Stimulated activated CD4-positive, alpha-beta T cell treated with anti-CD3 and anti-CD28 coated beads, Interleukin-1b, Interleukin-23, amount 100 ng/mL, for 4 hours (primary cell): Measurements from ENCODE around the gene C2orf81.

ENCODE experiments used
- DNase-seq, 2 donors: peaks; one replicate each; pipeline ENCODE4 v3.0.0-alpha.2; 2020; ENCODE audit warnings: low read depth in 2 of 2

The C2orf81 gene

DNA sequence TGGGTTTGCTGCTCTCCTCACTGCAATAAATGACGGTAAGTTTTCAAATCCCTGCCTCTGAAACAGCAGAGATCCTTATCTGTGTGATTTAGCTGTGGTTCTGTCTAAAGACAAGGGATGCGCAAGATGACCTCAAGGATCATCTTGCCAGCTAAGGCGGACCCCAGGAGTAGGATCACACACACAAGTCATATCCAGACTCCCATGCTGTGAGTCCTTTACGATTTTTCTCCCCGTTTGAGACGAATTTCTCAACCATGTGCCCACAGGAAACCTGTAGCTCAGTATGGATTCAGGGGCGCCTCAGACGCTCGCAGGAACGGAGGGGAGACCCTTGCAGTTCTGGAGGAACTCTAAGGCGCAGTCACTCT lies 30.2 kb downstream of the C2orf81 start:
- no peak for DNase-seq

DNA sequence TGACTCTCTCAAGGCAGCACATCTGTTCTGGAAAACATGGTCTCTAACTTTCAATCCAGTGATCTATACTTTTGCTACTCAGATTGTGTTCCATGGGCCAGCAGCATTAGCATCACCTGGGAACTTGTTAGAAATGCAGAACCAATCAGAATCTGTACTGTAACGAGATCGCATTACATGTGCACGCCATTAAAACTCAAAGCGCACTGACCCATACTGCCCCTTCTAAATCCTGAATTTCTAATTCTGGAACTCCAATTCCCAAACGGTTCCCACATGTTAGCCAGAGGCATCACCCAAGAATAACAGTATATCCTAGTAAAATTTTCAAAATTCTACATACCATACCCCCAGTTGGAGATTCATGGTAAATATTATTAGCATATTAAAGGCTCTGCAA lies 30.8 kb downstream of the C2orf81 start:
- no peak for DNase-seq

DNA sequence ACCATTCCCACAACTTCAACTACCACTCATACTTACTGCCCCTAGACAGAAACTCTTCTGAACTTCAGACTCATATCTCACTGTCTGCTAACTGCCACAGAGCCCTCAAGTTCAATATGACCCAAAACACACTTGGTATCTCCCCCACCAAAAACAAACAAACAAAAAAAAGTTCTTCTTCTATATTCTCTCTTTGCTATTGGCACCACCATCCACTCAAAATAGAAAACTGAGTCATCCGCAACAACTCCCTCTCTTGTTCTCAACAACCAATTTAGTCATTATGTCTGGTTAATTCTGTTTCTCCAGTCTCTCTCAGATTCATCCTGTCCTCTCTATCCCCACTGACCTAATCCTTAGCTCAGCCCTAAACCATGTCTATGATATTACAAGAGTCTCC lies 34.1 kb downstream of the C2orf81 start:
- DNase-seq, result no peak

DNA sequence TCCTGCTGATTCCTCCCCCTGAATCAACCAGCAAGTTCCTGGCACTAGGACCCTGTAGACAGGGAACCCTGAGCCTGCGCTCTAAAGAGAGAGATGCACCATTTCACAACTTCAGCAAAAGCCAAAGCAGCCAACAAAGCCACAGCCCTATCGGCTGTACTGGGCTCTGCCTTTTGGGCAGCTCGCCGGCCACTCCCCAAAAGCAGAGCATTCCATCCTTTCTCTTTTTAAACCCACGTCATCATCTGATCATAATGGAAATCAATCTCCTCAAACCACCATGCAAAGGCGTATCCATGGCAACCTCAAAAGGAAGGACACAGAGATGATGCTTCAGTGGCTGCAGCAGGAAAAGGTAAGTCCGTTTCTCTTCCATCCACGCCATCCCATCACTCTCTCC lies 36.0 kb downstream of the C2orf81 start:
- DNase-seq, result no peak

DNA sequence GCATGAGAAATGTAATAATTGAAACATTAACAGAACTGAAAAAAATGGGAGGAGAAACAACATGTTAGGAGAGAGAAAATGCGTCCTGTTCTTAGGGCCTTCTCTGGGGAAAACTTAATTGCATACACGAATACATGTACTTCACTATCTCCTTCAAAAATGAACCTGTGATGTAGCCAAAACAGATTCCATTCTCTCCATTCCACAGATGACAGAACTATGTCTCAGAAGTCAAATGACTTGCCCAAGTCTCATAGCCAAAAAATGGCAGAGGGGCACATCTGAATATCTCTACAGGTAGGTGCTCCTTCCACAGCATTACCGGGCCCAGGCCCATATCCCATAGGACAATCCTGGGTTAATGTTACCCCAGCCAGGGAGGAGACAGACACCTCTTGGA lies 37.4 kb downstream of the C2orf81 start:
- DNase-seq, result no peak

DNA sequence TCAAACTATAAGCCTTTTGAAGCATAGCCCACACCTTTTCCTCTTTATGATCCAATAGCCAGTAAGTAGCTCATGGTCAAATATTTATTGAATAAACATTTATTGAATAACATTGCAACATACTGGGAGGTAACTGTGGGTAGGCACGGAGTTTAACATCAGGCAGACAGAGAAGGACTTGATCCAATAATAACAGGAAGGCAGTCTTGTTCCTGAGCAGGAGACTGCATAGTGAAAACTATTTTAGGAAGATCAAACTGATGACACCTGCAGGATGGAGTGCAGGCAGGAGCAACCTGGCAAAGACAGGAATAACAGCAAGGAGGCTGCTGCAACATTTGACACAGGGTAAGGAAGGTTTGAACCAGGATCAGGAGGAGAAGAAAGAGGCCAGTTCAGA lies 38.2 kb downstream of the C2orf81 start:
- no peak for DNase-seq

DNA sequence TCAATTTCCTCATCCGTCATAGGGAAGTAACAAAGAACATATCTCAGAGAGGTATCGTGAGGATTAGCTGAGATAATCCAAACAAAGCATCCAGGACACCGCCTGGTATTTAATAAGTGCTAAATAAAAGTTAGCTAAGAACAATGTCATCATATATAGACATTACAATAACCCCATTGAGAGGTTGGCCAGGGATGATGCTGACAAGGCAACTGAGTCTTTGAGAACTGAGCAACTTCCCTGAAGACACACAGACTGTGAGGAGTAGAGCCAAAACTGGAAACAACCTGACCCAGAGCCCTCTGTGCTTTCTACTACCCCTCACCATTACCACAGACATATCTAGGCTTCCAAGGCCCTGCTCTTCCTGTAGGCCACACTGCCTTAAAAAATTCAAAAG lies 39.7 kb downstream of the C2orf81 start:
- DNase-seq, result no peak

DNA sequence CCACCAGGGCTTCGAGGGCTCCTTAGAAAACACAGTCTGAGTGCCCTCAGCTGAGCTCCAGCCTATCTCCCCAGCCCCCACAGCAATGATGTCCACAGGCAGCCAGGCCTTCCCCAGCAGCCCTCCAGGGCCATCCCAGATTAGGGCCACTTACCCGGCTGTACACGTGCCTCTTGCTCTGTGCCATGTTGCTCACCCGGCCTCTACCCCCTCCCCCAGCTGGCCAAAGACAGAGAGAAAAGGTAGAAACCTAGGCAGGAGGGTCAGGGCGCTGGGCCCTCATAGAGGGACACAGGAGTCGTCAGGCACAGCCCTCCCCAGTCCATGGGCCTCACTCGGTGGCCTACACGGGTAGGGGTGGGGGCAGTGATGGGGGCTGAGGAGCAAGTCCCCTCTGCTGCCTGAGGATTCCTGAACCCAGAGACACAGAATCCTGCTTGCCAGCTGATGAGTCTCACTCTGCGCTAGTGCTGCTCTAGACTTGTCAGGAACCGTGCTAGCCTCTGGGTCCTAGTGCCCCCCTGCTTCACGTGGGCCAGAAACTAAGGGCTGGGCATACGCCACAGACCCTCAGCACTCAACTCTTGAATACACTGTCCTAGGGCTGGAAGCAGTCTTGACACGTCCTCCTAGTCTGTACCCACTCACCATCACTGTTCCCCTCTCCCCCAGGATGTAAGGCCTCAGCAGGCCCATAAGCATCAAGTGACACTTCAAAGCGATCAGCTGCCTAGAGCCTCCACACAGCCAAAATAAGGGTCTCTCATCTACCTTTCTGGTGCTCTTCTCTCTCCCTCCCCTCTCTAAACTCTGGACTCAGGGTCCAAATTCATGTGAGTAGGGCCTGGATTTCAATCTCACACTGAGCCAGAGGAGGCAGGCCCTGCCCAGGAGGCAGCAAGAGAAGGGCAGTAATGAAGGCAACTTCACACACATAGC lies 41.3 kb downstream of the C2orf81 start, which contains the start of gene DCTN1:
DCTN1 (minus strand) TSS at position 461 of the 939 bp plus-strand sequence; CDS start at position 187, 274 bp downstream.
- DNase-seq, result peak in 1 of 2 donors; percentile 6

DNA sequence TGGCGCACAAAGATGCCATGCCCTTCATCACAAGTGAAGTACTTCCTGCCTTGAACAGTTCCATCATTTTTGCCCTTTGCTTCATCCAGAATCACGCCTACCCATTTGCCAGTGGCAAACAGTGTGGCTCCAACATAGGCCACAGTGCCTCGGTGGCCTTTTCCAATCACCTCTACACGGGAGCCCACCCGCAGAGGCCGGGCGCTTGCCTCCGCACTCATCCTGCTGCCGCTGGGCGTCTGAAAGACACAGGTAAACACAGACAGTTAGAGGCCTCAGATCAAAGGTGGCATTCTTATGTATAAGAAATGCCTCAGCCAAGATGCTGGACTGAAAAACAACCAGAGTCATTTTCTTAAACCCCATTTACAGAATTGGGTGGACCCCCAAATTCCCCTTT lies 43.4 kb downstream of the C2orf81 start:
- no peak for DNase-seq

DNA sequence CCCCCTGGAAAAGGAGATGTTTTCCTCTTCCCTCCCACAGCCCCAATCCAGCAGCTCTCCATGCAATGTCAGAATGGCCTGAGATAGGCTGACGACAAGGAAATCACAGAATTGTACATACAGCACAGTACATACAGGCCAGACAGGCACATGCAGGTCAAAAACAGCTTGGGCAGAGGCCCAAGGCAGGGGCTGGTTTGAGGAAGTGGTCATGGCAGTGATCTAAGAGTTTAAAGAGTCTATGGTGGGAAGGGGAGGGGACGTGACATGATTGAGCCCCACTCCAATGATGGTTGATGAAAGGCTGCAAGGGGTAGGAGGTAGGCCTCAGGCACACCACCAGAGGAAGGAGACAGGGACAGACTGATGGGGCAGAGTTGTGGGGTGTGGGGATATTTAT lies 45.6 kb downstream of the C2orf81 start:
- no peak for DNase-seq

DNA sequence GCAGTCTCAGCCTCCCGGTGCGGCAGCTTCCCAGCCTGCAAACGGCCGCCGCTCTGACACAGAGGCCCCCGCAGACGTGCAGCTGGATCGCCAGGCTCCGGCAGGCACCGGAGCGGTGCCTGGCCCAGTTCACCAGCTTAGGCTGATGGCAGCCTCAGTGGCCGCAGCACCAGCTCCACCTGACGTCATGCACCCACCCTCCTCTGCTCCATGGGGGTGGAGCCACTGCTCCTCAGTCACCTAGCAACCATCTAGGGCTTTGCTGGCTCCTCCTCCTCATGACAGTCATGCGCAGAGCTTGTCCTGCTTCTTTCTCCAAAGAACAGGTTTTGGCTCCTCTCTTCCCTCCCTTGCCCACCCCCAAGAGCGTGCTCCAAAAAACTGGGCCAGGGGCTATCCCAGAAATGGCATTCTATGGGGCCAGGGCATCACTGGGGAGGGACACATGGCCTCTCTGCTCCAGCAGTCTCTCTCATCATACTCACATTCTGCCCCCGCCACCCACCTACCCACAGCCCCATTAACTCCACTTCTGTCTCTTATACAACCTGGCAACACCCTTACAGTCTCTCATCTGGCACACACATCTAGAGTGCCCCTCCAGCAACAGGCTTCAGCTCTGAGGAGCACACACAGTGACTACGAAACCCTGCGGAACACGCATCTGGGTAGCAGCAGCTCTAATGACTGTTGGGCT lies 46.8 kb downstream of the C2orf81 start:
- no peak for DNase-seq

DNA sequence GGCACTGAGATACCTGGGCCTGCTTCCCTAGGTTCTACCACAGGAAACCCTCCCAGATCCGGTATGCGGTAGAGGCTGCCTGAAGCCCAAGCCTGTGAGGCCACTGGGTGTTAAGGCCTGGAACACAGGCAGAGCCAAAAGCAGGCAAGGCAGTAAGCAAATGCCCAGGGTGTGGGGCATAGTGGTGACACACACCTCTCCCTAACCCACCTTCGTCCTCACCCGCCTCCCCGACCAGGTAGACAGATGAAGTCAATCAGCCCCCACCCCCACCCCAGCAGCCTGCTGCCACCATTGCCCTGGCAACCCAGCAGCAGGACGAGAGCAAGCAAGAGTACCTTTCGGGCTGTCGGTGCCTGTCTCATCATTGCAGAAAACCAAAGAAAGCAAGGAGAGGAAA lies 47.4 kb downstream of the C2orf81 start:
- no peak for DNase-seq

DNA sequence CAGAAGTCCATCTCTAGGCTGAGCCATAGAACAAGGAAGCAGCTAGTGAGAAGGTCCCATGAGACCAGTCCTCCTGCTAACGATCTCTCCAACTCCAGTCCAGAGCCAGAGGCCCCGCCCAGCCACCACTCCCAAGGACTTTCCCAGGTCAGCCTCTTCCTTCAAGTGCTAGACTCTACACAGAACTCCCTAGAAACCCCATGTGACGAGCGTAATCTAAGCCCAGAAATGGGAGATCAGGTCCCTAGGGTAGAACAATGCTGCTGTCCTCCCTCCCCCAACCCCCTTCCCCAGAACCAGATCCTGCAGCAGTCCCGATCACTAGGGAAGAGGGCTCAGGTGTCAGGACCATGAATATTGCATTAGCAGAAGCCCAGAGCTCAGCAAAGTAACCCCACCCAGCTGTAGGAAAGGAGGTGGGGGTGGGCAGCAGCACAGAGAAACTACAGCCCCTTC lies 48.2 kb downstream of the C2orf81 start:
- DNase-seq, result no peak

DNA sequence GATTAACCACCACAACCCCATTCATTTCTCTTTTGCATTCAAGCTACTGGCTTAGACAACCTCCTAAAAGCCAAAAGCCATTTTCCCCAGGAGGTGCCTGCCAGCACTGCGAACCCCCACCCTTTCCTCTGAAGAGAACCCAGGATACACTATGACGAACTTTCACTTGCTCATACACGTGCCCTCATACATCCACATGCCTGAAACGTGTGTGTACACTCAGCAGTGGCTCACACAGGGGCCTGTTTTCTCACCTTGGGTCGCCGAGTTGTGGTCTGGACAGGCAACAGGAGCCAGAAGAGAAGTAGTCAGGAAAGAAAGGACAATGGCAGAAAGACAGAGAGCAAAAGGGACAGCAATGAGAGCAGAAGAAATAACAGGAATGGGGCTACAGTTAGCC lies 48.7 kb downstream of the C2orf81 start:
- no peak for DNase-seq

DNA sequence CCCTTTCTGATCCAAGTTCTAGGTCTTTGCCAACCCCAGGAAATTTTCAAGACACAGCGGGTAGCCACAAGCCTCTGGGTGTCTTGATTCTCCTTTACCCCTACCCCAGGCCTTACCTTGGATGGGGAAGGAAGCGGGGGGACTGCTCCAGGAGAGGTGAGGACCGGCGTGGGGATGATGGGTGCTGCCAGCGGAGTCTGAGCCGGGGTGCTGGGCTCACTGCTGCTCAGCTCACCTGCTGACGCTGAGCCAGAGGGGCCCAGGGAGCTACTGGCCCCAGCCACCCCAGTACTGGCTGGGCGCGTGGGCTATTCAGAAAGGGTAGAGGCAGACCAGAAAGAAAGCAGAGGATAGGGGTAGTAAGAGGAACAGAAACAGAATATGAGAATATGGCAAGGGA lies 50.0 kb downstream of the C2orf81 start:
- no peak for DNase-seq

DNA sequence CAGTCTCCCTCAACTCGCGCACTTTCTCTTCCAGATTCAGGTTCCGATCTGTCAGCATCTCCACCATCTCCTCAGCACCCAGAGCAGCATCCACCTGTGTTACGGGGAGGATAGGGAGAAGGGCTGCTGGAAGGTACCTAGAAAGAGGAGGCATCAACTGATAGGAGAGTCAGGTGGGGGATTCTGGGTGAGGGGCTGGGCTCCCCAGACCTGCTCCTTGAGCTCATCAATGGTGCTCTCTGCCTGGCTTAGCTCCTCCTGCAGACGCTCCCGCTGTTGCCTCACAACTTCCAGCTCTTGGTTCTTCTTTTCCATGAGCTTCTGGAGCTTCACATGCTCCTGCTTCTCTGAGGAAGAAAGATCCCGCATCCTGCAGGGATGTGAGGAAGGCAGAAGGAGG lies 51.4 kb downstream of the C2orf81 start:
- no peak for DNase-seq

DNA sequence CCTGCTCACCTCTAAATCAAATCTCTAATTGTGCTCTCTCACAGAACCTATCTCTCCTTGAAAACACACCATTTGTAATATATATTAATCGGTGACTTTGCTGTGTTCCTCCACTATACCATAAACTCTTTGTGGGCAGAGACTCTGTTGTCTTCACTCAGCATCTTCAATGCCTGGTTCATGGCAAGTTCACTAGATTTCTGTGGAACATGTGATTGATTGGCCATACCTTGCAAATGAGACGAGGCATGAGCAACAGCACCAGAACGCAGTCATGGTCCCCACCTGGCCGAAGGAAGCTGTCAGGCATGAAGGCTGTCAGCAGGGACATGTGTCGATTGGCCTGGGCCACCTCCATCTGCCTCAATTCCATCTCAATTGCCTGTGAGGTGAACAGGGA lies 52.9 kb downstream of the C2orf81 start:
- DNase-seq, result no peak

DNA sequence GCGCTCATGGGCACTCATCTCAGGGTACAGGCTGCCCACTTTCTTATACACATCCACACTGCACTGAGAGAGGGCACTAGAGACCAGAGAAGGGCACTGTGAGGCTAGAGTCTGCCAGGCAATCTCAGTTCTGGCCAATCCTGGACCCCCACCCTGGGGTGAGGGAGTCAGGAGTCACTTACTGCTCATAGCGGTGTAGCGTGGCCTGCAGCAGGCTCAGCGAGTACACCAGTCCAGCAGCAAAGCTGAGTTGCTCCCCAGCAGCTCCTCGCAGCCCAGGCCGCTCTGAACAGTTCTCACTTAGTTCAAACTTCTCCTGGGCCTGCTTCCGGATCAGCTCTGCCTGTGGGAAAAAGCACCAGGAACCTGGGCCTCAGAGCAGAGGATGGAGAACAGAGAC lies 53.6 kb downstream of the C2orf81 start:
- DNase-seq, result no peak

DNA sequence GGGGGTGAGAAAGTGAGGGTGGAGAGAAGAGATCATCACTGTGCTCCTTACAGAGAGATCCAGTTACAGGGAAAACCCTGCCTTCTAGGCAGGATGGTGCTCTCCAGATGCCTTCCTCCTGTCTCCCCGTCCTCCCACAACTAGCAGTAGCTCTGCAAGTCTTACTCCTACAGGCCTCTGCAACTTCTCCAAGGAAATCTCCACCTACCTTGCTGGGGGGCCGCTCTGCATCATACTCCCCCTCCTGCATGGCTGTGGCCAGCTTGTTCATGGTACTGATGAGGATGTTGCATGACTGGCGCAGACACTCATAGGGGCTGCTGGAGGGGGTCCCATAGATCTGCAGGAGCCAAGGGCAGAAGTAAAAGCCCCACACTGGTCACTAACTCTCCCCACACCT lies 55.4 kb downstream of the C2orf81 start:
- no peak for DNase-seq

DNA sequence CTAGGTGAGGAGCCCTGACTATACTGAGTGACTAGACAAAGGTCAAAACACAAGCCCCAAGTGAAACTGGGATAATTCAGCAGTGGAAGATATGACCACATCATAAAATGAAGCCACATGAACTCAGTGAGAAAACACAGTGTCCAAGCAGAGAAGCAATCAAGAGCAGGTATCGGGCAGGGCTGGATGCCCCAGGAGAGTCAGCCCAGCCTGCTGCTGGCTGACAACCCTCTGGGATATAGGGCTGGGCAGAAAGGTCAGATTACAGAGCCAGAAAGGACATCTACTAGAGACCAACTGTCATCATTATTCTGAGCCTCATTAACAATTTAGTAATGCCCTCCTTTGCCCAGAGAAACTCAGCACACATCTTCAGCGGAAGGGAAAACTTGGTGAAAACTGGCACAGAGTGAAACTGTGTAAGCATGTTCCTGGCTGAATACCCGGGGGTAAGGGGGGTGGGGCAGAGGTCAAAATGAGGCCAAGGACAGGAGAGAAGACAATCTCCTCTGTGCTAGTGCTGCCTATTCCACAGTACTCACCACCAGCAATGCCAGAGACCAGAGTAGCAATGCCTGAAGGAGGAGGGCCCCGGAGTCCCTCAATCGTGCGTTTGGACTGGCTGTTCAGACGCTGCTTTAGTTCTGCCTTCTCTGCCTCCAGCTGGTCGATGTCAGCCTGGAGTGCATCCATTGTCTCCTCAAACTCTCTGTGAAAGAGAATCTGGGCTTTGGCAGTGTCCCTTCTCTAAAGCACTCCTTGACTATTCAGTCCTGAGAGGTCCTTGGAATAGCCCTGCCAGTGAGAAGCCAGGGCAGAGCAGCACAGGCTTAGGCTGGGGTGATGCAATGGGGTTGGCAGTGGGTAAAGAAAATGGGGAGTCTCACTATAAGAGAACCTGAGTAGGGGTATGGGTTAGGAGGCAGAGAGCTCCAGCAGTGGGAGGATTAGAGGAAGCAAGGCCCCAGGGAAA lies 56.6 kb downstream of the C2orf81 start:
- no peak for DNase-seq
